ENCODE results near the gene METTL25B. TPM values are rescaled to one million over a fixed set of nuclear protein-coding genes. Genes with fewer than 3 reads are reported as not detected.

METTL25B gene
- total RNA-seq, 1 experiment from 2014 or later: 10.4 TPM

- no TSS peak for BruUV-seq (replicated peaks)
- intact Hi-C loops (cut with micrococcal nuclease): no loop called here
- no peak for ATAC-seq
- H4K20me1 ChIP-seq (ENCODE audit: low read length): no peaks in the 10 kb centered on the region
- peaks cover 23% of the 10 kb centered on the region for H3K4me1 ChIP-seq (ENCODE audit: insufficient read depth, low read length)
- ChIA-PET POLR2A (ENCODE audit: unreplicated experiment) (no interaction called here), CTCF (interaction anchor here (0.5 kb wide), 1 partner anchor 9 kb away, joined by 3 read pairs; no protein-coding TSS in a partner anchor)
- H3K27ac ChIP-seq (ENCODE audit: low read length): no peak overlapping the region
- no peaks in the 10 kb centered on the region for H3K79me2 ChIP-seq (ENCODE audit: low read length)
- TF ChIP-seq CTCF (conservative IDR thresholded peaks at IDR 0.05; ENCODE audit: low read depth, low read length): no peak
- no peak for TF ChIP-seq EZH2phosphoT487 (IDR thresholded peaks at IDR 0.05; ENCODE audit: borderline replicate concordance, low read length)
- no peak for TF ChIP-seq EZH2 (IDR thresholded peaks at IDR 0.05; ENCODE audit: low read length, unreplicated experiment)
- H3K36me3 ChIP-seq (ENCODE audit: low read depth, low read length): no peaks in the 10 kb centered on the region; the same call in 1 of the 2 replicates
- H3K27me3 ChIP-seq (ENCODE audit: low read length): no peaks in the 10 kb centered on the region
- no peak overlapping the region for H3K4me2 ChIP-seq (ENCODE audit: low read length)
- no peak overlapping the region for H2AFZ ChIP-seq (ENCODE audit: low read length)
- H3F3A ChIP-seq (ENCODE audit: low read length, unreplicated experiment): peaks cover 8% of the 10 kb centered on the region
- no peaks in the 10 kb centered on the region for H3K9me2 ChIP-seq (replicated peaks; ENCODE audit: low read length)
- no peak for DNase-seq
- no peaks in the 10 kb centered on the region for H3K9me3 ChIP-seq (ENCODE audit: low read length)
- H3K4me3 ChIP-seq (ENCODE audit: low read length): no peak overlapping the region
- no peak overlapping the region for H3K9ac ChIP-seq (ENCODE audit: low read length)
Measured at GRCh38 chr1:156697481-156697880, 30.8 kb upstream of the METTL25B start.

GRCh38 chr1:156698995-156699394 is 29.3 kb upstream of the METTL25B start:
- Histone ChIP-seq H3K4me2 (ENCODE audit: low read length) (no peak overlapping the region), H3K27ac (ENCODE audit: low read length) (no peak overlapping the region), H3K9ac (ENCODE audit: low read length) (no peak overlapping the region), H3K9me2 (replicated peaks; ENCODE audit: low read length) (no peaks in the 10 kb centered on the region), H4K20me1 (ENCODE audit: low read length) (no peaks in the 10 kb centered on the region), H3K4me3 (ENCODE audit: low read length) (no peak overlapping the region), H3K9me3 (ENCODE audit: low read length) (no peaks in the 10 kb centered on the region), H3K79me2 (ENCODE audit: low read length) (peaks cover 10% of the 10 kb centered on the region), H3K4me1 (ENCODE audit: insufficient read depth, low read length) (peaks cover 18% of the 10 kb centered on the region), H2AFZ (ENCODE audit: low read length) (no peak overlapping the region), H3K27me3 (ENCODE audit: low read length) (no peaks in the 10 kb centered on the region), H3K36me3 (ENCODE audit: low read depth, low read length) (no peaks in the 10 kb centered on the region; the same call in 1 of the 2 replicates), H3F3A (ENCODE audit: low read length, unreplicated experiment) (peaks cover 3% of the 10 kb centered on the region)
- POLR2A ChIA-PET (ENCODE audit: unreplicated experiment): no interaction called here
- BruUV-seq (replicated peaks): no TSS peak
- TF ChIP-seq EZH2 (IDR thresholded peaks at IDR 0.05; ENCODE audit: low read length, unreplicated experiment) (no peak), EZH2phosphoT487 (IDR thresholded peaks at IDR 0.05; ENCODE audit: borderline replicate concordance, low read length) (no peak), CTCF (conservative IDR thresholded peaks at IDR 0.05; ENCODE audit: low read depth, low read length) (no peak)
- no peak for ATAC-seq
- intact Hi-C loops (cut with micrococcal nuclease): no loop called here
- CTCF ChIA-PET: no interaction called here
- no peak for DNase-seq

GRCh38 chr1:156700736-156701531 is 27.3 kb upstream of the METTL25B start:
- POLR2A ChIA-PET (ENCODE audit: unreplicated experiment): no interaction called here
- intact Hi-C loops (cut with micrococcal nuclease): no loop called here

More at GRCh38 chr1:156700736-156701531, 27.3 kb upstream of the METTL25B start:
- Histone ChIP-seq H3K79me2 (ENCODE audit: low read length) (peaks cover 17% of the 10 kb centered on the region), H3K9ac (ENCODE audit: low read length) (no peak overlapping the region), H3K4me3 (ENCODE audit: low read length) (no peak overlapping the region), H3K4me2 (ENCODE audit: low read length) (no peak overlapping the region), H3K4me1 (ENCODE audit: insufficient read depth, low read length) (peaks cover 30% of the 10 kb centered on the region), H3K36me3 (ENCODE audit: low read depth, low read length) (no peaks in the 10 kb centered on the region; the same call in 1 of the 2 replicates), H3K27me3 (ENCODE audit: low read length) (no peaks in the 10 kb centered on the region), H2AFZ (ENCODE audit: low read length) (no peak overlapping the region), H3K9me2 (replicated peaks; ENCODE audit: low read length) (no peaks in the 10 kb centered on the region), H3F3A (ENCODE audit: low read length, unreplicated experiment) (no peaks in the 10 kb centered on the region), H4K20me1 (ENCODE audit: low read length) (no peaks in the 10 kb centered on the region), H3K27ac (ENCODE audit: low read length) (no peak overlapping the region), H3K9me3 (ENCODE audit: low read length) (no peaks in the 10 kb centered on the region)
- DNase-seq (no peak), ATAC-seq (no peak)
- CTCF ChIA-PET: interaction anchor here (0.6 to 1.5 kb wide), 3 partner anchors 9 to 12 kb away, joined by 3 to 7 read pairs (median 6); no protein-coding TSS in a partner anchor
- no peak for TF ChIP-seq CTCF (conservative IDR thresholded peaks at IDR 0.05; ENCODE audit: low read depth, low read length)
- no peak for TF ChIP-seq EZH2phosphoT487 (IDR thresholded peaks at IDR 0.05; ENCODE audit: borderline replicate concordance, low read length)
- TF ChIP-seq EZH2 (IDR thresholded peaks at IDR 0.05; ENCODE audit: low read length, unreplicated experiment): no peak
- BruUV-seq (replicated peaks): no TSS peak
